MCF 10A (cell line): ENCODE results near the gene LY6G6D. TPM values are rescaled to one million over a fixed set of nuclear protein-coding genes. Genes with fewer than 3 reads are reported as not detected.

Experiments used
- BruUV-seq: library from RNA; stranded (reverse); fragments of 400-500 nt; replicated peaks from 2 replicates; lab custom pipeline; 2021; lab: Mats Ljungman, UMichigan
- CTCF ChIA-PET: fragments of 300-600 bp; sonication (Branson Sonifier 250); formaldehyde crosslinking; extraction: SDS; loops from one replicate; lab custom pipeline; 2021; ENCODE audit warnings: antibody characterized with exemption, inconsistent platforms; lab: Yijun Ruan, JAX
- POLR2A ChIA-PET: fragments of 300-600, 350-650 bp; sonication (Branson Sonifier 250); formaldehyde crosslinking; extraction: SDS; loops from one replicate; lab custom pipeline; 2020; ENCODE audit warnings: antibody characterized with exemption, inconsistent platforms; lab: Yijun Ruan, JAX
- DNase-seq: peaks from one replicate; pipeline ENCODE4 v3.0.0-alpha.2; 2018; ENCODE audit not compliant: unreplicated experiment
- H3K27ac Mint-ChIP-seq: one replicate; pipeline ENCODE4 v1.8.0; 2022; ENCODE audit warnings: mild to moderate bottlenecking, low read depth, mixed read lengths; ENCODE audit not compliant: unreplicated experiment
- H3K27me3 Mint-ChIP-seq: one replicate; pipeline ENCODE4 v1.8.0; 2022; ENCODE audit warnings: mixed read lengths; ENCODE audit not compliant: insufficient read depth, unreplicated experiment
- H3K36me3 Mint-ChIP-seq: one replicate; pipeline ENCODE4 v1.8.0; 2022; ENCODE audit warnings: mild to moderate bottlenecking, moderate library complexity, mixed read lengths; ENCODE audit not compliant: insufficient read depth, unreplicated experiment
- H3K4me1 Mint-ChIP-seq: one replicate; pipeline ENCODE4 v1.8.0; 2022; ENCODE audit warnings: mixed read lengths; ENCODE audit not compliant: insufficient read depth, unreplicated experiment
- H3K4me3 Mint-ChIP-seq: one replicate; pipeline ENCODE4 v1.8.0; 2022; ENCODE audit warnings: mild to moderate bottlenecking, moderate library complexity, mixed read lengths; ENCODE audit not compliant: unreplicated experiment
- H3K9me3 Mint-ChIP-seq: one replicate; pipeline ENCODE4 v1.8.0; 2022; ENCODE audit warnings: mixed read lengths; ENCODE audit not compliant: unreplicated experiment
- intact Hi-C: fragments of 100-400 bp; cut with micrococcal nuclease; formaldehyde crosslinking; loops from 2 replicates; pipeline ENCODE4 v1.14.1; 2022
- total RNA-seq: library from RNA; stranded (reverse); gene quantifications from 2 replicates; pipeline ENCODE4 v1.2.3, GENCODE V29; 2022
- TF ChIP-seq, protein P1 (sequence below): fragments of 200-600 bp; IDR thresholded peaks from one replicate; pipeline ENCODE4 v1.8.0; 2022; ENCODE audit warnings: antibody characterized with exemption, mild to moderate bottlenecking; ENCODE audit not compliant: unreplicated experiment

LY6G6D gene
- total RNA-seq, 1 experiment from 2014 or later: not detected

DNA sequence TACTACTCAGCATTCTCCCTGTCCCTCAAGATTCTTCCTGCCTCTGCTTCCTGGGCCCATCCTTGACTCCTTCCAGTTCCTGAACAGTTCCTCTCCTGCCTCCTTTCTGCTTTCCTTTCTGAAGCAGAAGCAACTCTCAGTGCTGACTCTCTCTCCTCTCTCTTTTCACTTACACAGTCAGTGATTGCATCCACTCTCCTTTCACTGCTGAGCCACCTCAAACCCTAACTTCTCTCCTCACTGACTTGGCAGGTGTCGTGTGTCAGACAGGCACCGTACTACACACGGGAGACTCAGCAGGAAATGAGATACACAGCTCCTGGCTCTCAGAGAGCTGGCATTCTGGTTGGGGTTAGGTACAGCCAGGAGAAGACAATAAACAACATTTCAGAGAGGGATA lies 17.6 kb upstream of the LY6G6D start:
- H3K27ac Mint-ChIP-seq: no peak overlapping the region
- BruUV-seq: no TSS peak
- DNase-seq: no peak
- CTCF ChIA-PET: no interaction called here
- POLR2A ChIA-PET: interaction anchor here (1.3 kb wide), 1 partner anchor 32 kb away, joined by 3 read pairs; the partner anchor contains the start of gene CSNK2B
- no peak overlapping the region for H3K4me3 Mint-ChIP-seq
- intact Hi-C loops: no loop called here
- H3K36me3 Mint-ChIP-seq: peaks cover 63% of the 10 kb centered on the region
- H3K4me1 Mint-ChIP-seq: no peaks in the 10 kb centered on the region
- no peaks in the 10 kb centered on the region for H3K9me3 Mint-ChIP-seq
- no peaks in the 10 kb centered on the region for H3K27me3 Mint-ChIP-seq
- TF ChIP-seq, protein P1, sequence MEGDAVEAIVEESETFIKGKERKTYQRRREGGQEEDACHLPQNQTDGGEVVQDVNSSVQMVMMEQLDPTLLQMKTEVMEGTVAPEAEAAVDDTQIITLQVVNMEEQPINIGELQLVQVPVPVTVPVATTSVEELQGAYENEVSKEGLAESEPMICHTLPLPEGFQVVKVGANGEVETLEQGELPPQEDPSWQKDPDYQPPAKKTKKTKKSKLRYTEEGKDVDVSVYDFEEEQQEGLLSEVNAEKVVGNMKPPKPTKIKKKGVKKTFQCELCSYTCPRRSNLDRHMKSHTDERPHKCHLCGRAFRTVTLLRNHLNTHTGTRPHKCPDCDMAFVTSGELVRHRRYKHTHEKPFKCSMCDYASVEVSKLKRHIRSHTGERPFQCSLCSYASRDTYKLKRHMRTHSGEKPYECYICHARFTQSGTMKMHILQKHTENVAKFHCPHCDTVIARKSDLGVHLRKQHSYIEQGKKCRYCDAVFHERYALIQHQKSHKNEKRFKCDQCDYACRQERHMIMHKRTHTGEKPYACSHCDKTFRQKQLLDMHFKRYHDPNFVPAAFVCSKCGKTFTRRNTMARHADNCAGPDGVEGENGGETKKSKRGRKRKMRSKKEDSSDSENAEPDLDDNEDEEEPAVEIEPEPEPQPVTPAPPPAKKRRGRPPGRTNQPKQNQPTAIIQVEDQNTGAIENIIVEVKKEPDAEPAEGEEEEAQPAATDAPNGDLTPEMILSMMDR: no peak

DNA sequence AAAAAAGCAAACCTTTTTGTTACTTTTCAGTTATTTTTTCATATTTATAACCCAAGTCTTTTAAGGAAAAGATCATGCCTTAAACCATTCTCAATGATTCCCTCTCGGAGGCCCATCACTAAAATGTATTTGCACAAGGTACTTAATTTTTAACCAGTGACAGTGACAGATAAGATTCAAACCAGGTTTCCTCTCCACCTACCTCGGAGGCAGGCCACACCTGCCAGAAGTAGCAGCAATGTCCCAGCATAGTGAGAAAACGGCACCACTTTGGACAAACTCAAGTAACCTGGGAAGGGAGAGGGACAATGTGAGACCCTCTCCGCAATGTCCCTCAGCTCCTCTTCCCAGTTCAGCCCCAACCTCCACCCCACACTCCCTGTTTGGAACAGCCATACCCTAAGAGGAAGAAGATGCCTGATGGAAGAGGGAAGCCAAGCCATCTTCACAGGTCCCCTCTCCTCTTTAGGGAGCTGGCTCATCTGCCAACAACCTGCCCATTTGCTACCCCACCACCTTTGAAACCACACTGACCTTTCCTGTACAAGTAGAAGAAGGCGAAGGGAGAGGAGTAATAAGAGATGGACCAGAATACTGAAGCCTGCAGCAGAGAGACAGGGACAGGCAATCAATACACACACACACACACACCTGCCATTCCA lies 14.3 kb upstream of the LY6G6D start:
- CTCF ChIA-PET: interaction anchor here (0.6 kb wide), 1 partner anchor 238 kb away, joined by 4 read pairs; no protein-coding TSS in a partner anchor
- no peak for DNase-seq
- Mint-ChIP-seq H3K4me1 (peaks cover 5% of the 10 kb centered on the region), H3K9me3 (no peaks in the 10 kb centered on the region), H3K36me3 (peaks cover 38% of the 10 kb centered on the region), H3K4me3 (peak overlapping the region; percentile 95), H3K27ac (no peak overlapping the region), H3K27me3 (no peaks in the 10 kb centered on the region)
- no TSS peak for BruUV-seq
- POLR2A ChIA-PET: interaction anchor here (0.7 to 2.8 kb wide), 2 partner anchors 9 to 106 kb away, joined by 3 to 19 read pairs; partner anchors contain the start of gene LSM2
- intact Hi-C loops: no loop called here
- TF ChIP-seq, protein P1: no peak

DNA sequence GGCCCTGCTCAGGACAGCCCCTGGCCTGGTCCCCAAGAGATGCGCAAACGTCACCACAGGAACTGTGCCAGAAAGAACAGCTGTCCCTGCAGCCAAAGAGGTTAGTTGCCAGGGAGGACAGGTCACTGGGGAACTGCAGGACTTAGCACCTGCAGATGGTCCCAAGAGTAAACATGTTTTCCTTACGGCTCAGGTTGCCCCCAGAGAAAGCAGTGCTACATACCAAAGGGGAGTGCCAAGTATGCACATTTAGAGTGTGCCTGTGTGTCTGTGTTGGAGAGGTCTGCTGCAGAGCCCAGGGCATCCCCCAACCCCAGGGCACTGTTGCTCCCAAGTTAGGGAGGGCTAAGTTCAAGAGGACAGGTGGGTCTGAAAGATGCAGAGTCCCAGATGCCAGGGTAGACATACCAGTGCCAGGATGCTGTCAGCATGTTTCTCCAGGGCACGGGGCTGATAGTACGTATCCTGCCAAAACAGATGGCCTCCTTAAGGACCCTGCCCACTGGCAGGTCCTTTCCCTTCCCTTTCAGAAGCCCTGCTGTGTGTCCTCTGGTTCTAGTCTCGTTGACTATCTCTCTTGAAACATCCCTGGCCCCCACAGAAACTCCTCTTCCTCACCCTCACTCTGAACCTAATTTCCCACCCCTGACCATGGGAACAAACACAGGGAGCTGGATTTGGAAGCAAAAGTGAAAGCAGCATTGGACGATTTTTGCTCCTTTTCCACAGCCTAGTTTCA lies 13.3 kb upstream of the LY6G6D start:
- BruUV-seq: no TSS peak
- POLR2A ChIA-PET: interaction anchor here (0.6 to 3.4 kb wide), 21 partner anchors 8 to 270 kb away, joined by 3 to 29 read pairs (median 7); partner anchors contain the start of genes C6orf47, CLIC1, CSNK2B and DXO
- peaks cover 5% of the 10 kb centered on the region for H3K4me1 Mint-ChIP-seq
- no peak for DNase-seq
- peaks cover 28% of the 10 kb centered on the region for H3K36me3 Mint-ChIP-seq
- intact Hi-C loops: loop anchor here (2.0 kb wide), 1 partner anchor 37 kb away; no protein-coding TSS in a partner anchor
- H3K27me3 Mint-ChIP-seq: no peaks in the 10 kb centered on the region
- no peaks in the 10 kb centered on the region for H3K9me3 Mint-ChIP-seq
- TF ChIP-seq, protein P1: no peak
- H3K4me3 Mint-ChIP-seq: peak overlapping the region; percentile 95
- H3K27ac Mint-ChIP-seq: peak overlapping the region; percentile 89
- CTCF ChIA-PET: interaction anchor here (0.9 to 1.2 kb wide), 2 partner anchors 11 to 125 kb away, joined by 3 read pairs; no protein-coding TSS in a partner anchor
